Right hindlimb (tissue), 1 donor: ENCODE results near the gene PC.
"Not testable (repeated sequence)": the region's sequence is repeated elsewhere in the genome, so short reads cannot be mapped to it uniquely, and the experiment has no call there.

Experiments
- DNase-seq: peaks from one replicate; pipeline ENCODE4 v3.0.0-alpha.2; 2018

Gene PC

GRCh38 chr11:66979336-66979980, 21.3 kb upstream of the PC start:
- DNase-seq = no peak

GRCh38 chr11:66978717-66979116, 20.5 kb upstream of the PC start:
- DNase-seq = no peak

- DNase-seq = no peak
Observed at GRCh38 chr11:66978229-66978628, 20.0 kb upstream of the PC start.

- no peak for DNase-seq
Observed at GRCh38 chr11:66976925-66977324, 18.7 kb upstream of the PC start.

- no peak for DNase-seq
Observed at GRCh38 chr11:66976028-66976467, 17.9 kb upstream of the PC start.

- DNase-seq = no peak
Observed at GRCh38 chr11:66975405-66976027, 17.3 kb upstream of the PC start.

GRCh38 chr11:66974724-66975404, 16.7 kb upstream of the PC start, which contains the start of gene C11orf86:
C11orf86 (plus strand) TSS chr11:66975304; CDS start chr11:66975363, 59 bp downstream.
- DNase-seq = no peak

GRCh38 chr11:66973956-66974580, 15.9 kb upstream of the PC start:
- no peak for DNase-seq

GRCh38 chr11:66971488-66971887, 13.3 kb upstream of the PC start:
- DNase-seq = no peak

- no peak for DNase-seq
Observed at GRCh38 chr11:66970807-66971442, 12.7 kb upstream of the PC start.

GRCh38 chr11:66970371-66970806, 12.2 kb upstream of the PC start:
- DNase-seq = no peak

GRCh38 chr11:66969584-66970225, 11.5 kb upstream of the PC start:
- DNase-seq = no peak

- no peak for DNase-seq
Observed at GRCh38 chr11:66967670-66968425, 9.7 kb upstream of the PC start.

GRCh38 chr11:66966351-66966750, 8.2 kb upstream of the PC start:
- DNase-seq = no peak

- no peak for DNase-seq
Observed at GRCh38 chr11:66964495-66964894, 6.3 kb upstream of the PC start.

- no peak for DNase-seq
Observed at GRCh38 chr11:66962801-66963200, 4.6 kb upstream of the PC start.

GRCh38 chr11:66962247-66962646, 4.1 kb upstream of the PC start:
- no peak for DNase-seq

GRCh38 chr11:66961691-66962213, 3.6 kb upstream of the PC start:
- not testable (repeated sequence) for DNase-seq

- no peak for DNase-seq
Observed at GRCh38 chr11:66958956-66959274, 732 bp upstream of the PC start.

GRCh38 chr11:66957971-66958231, 282 bp downstream of the PC start:
- no peak for DNase-seq

GRCh38 chr11:66956689-66957290, 1.4 kb downstream of the PC start:
- no peak for DNase-seq
